ENCODE measurements around the gene PLXNA3. TPM values are rescaled to one million over a fixed set of nuclear protein-coding genes. Genes with fewer than 3 reads are reported as not detected.
A peak's percentile ranks its signal among the peaks of the same experiment; 100 is the strongest.

The PLXNA3 gene
- polyA plus RNA-seq, 1 of the 3 experiments (the other 2 are of a cell fraction) = 33.2 TPM

DNA sequence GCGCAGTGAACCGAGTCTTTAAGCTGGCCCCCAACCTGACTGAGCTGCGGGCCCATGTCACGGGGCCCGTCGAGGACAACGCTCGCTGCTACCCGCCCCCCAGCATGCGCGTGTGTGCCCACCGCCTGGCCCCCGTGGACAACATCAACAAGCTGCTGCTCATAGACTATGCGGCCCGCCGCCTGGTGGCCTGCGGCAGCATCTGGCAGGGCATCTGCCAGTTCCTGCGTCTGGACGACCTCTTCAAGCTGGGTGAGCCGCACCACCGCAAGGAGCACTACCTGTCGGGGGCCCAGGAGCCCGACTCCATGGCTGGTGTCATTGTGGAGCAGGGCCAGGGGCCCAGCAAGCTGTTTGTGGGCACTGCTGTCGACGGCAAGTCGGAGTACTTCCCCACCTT, 2.2 kb downstream of the PLXNA3 start:
- POLR2A ChIA-PET = interaction anchor here (0.6 to 2.1 kb wide), 4 partner anchors 13 to 62 kb away, joined by 3 to 8 read pairs (median 4); partner anchors contain the start of genes RPL10 and UBL4A
- Histone ChIP-seq H3K36me3 (replicated peaks in 1 of 2; ENCODE audit: control insufficient read depth in 1 of 2, insufficient read depth in 2 of 2, low read length in 1 of 2) (peaks cover 0 to 15% of the 10 kb centered on the region in 2 experiments), H3K9me3 (no peaks in the 10 kb centered on the region), H3K9me2 (no peaks in the 10 kb centered on the region), H4K20me1 (ENCODE audit: insufficient read depth) (peaks cover 36% of the 10 kb centered on the region), H3K4me1 (ENCODE audit: control insufficient read depth in 1 of 2, insufficient read depth in 2 of 2, low read depth in 1 of 2, low read length in 1 of 2) (peaks cover 0 to 12% of the 10 kb centered on the region in 2 experiments; a peak in 1 of 4 replicates), H3K4me2 (peak overlapping the region; percentile 82; the same call in 1 of the 2 replicates), H3F3A (replicated peaks; ENCODE audit: insufficient read depth) (peaks cover 4% of the 10 kb centered on the region), H3K9ac (no peak overlapping the region), H2AFZ (ENCODE audit: low read depth) (no peak overlapping the region), H3K4me3 (ENCODE audit: low read depth in 2 of 2, low read length in 1 of 2) (peak overlapping the region in 1 of 2 experiments; percentile 67; a peak in 1 of 4 replicates), H3K79me2 (ENCODE audit: insufficient read depth) (peaks cover 35% of the 10 kb centered on the region), H3K27ac (ENCODE audit: low read depth in 2 of 2, low read length in 1 of 2) (no peak overlapping the region; a peak in 1 of 4 replicates), H3K27me3 (ENCODE audit: insufficient read depth) (no peaks in the 10 kb centered on the region)
- CTCF ChIA-PET = interaction anchor here (1.3 to 1.5 kb wide), 4 partner anchors 13 to 74 kb away, joined by 3 read pairs; no protein-coding TSS in a partner anchor
- 77% methylated on average over 3 of the region's 26 CpGs for WGBS (ENCODE audit: low lambda C conversion rate)
- DNase-seq = peak; percentile 57
- no peak for TF ChIP-seq NRF1 (IDR thresholded peaks at IDR 0.05; ENCODE audit: low read depth, low read length)
- TF ChIP-seq CHD2 (IDR thresholded peaks at IDR 0.05; ENCODE audit: low read length, partially characterized antibody) = no peak
- TF ChIP-seq POLR2AphosphoS5 (IDR thresholded peaks at IDR 0.05; ENCODE audit: low read depth, low read length) = no peak
- TF ChIP-seq, protein P1, sequence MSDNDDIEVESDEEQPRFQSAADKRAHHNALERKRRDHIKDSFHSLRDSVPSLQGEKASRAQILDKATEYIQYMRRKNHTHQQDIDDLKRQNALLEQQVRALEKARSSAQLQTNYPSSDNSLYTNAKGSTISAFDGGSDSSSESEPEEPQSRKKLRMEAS (IDR thresholded peaks at IDR 0.05; ENCODE audit: low read depth) = no peak
- no peak for TF ChIP-seq GATA2 (CRISPR knock-in tag; IDR thresholded peaks at IDR 0.05)
- TF ChIP-seq SIN3A (IDR thresholded peaks at IDR 0.05; ENCODE audit: borderline replicate concordance, low read depth, low read length) = no peak
- TF ChIP-seq, protein P2, sequence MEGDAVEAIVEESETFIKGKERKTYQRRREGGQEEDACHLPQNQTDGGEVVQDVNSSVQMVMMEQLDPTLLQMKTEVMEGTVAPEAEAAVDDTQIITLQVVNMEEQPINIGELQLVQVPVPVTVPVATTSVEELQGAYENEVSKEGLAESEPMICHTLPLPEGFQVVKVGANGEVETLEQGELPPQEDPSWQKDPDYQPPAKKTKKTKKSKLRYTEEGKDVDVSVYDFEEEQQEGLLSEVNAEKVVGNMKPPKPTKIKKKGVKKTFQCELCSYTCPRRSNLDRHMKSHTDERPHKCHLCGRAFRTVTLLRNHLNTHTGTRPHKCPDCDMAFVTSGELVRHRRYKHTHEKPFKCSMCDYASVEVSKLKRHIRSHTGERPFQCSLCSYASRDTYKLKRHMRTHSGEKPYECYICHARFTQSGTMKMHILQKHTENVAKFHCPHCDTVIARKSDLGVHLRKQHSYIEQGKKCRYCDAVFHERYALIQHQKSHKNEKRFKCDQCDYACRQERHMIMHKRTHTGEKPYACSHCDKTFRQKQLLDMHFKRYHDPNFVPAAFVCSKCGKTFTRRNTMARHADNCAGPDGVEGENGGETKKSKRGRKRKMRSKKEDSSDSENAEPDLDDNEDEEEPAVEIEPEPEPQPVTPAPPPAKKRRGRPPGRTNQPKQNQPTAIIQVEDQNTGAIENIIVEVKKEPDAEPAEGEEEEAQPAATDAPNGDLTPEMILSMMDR (IDR thresholded peaks at IDR 0.05) = no peak
- no peak for TF ChIP-seq SMC3 (IDR thresholded peaks at IDR 0.05; ENCODE audit: low read depth, low read length)
- no peak for TF ChIP-seq RFX5 (IDR thresholded peaks at IDR 0.05; ENCODE audit: low read length)

DNA sequence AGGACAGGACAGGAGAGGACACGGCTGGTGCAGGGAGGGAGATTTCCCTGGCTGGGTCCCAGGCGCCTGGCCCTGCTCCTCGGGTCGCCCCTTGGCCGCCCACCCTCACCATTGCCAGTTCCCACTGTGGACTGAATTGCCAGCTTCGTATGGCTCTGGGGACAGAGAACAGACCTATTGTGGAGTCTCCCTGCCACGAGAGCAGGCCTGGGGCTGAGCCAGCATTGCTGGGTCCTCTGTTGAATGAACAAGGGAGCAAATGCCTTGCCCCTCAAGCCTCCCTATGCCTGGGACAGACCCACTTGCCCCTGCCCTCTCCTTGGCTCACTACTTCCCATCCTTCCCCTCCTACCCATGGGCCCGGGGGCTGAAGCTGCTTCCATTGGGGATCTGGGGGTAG, 4.3 kb downstream of the PLXNA3 start:
- CTCF ChIA-PET = interaction anchor here (1.9 kb wide), 1 partner anchor 15 kb away, joined by 4 read pairs; no protein-coding TSS in a partner anchor
- H3K4me3 ChIP-seq (ENCODE audit: low read depth in 2 of 2, low read length in 1 of 2) = no peak overlapping the region
- H3F3A ChIP-seq (replicated peaks; ENCODE audit: insufficient read depth) = no peaks in the 10 kb centered on the region
- peaks cover 0 to 12% of the 10 kb centered on the region in 2 experiments; a peak in 1 of 4 replicates for H3K4me1 ChIP-seq (ENCODE audit: control insufficient read depth in 1 of 2, insufficient read depth in 2 of 2, low read depth in 1 of 2, low read length in 1 of 2)
- H3K9me3 ChIP-seq = no peaks in the 10 kb centered on the region
- peaks cover 35% of the 10 kb centered on the region for H3K79me2 ChIP-seq (ENCODE audit: insufficient read depth)
- no peak for DNase-seq
- H3K27ac ChIP-seq (ENCODE audit: low read depth in 2 of 2, low read length in 1 of 2) = no peak overlapping the region
- H3K4me2 ChIP-seq = no peak overlapping the region
- H3K9me2 ChIP-seq = no peaks in the 10 kb centered on the region
- peaks cover 0 to 25% of the 10 kb centered on the region in 2 experiments for H3K36me3 ChIP-seq (replicated peaks in 1 of 2; ENCODE audit: control insufficient read depth in 1 of 2, insufficient read depth in 2 of 2, low read length in 1 of 2)
- H3K9ac ChIP-seq = no peak overlapping the region
- POLR2A ChIA-PET = interaction anchor here (1.8 kb wide), 1 partner anchor 16 kb away, joined by 5 read pairs; the partner anchor contains the start of gene LAGE3
- WGBS (ENCODE audit: low lambda C conversion rate) = 88% methylated on average over 1 of the region's 8 CpGs
- TF ChIP-seq, protein P3, sequence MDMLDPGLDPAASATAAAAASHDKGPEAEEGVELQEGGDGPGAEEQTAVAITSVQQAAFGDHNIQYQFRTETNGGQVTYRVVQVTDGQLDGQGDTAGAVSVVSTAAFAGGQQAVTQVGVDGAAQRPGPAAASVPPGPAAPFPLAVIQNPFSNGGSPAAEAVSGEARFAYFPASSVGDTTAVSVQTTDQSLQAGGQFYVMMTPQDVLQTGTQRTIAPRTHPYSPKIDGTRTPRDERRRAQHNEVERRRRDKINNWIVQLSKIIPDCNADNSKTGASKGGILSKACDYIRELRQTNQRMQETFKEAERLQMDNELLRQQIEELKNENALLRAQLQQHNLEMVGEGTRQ (IDR thresholded peaks at IDR 0.05; ENCODE audit: borderline replicate concordance, low read depth, low read length) = no peak
- TF ChIP-seq RAD21 (IDR thresholded peaks at IDR 0.05; ENCODE audit: low read length) (no peak), SMC3 (IDR thresholded peaks at IDR 0.05; ENCODE audit: low read depth, low read length) (no peak)
- TF ChIP-seq, protein P2 (IDR thresholded peaks at IDR 0.05) = no peak
- no peaks in the 10 kb centered on the region for H3K27me3 ChIP-seq (ENCODE audit: insufficient read depth)
- peaks cover 36% of the 10 kb centered on the region for H4K20me1 ChIP-seq (ENCODE audit: insufficient read depth)
- no peak overlapping the region for H2AFZ ChIP-seq (ENCODE audit: low read depth)

Measured in SK-N-SH (cell line).